PC-9 (cell line): ENCODE results near the gene KLRC1. TPM values are rescaled to one million over a fixed set of nuclear protein-coding genes. Genes with fewer than 3 reads are reported as not detected.
"Not testable (repeated sequence)": the region's sequence is repeated elsewhere in the genome, so short reads cannot be mapped to it uniquely, and the experiment has no call there.

Experiments
- BruUV-seq: library from RNA; stranded (reverse); fragments of 400-500 nt; replicated peaks from 2 replicates; lab custom pipeline; 2021; lab: Mats Ljungman, UMichigan
- CTCF ChIA-PET: fragments of 300-600 bp; sonication (Branson Sonifier 250); formaldehyde crosslinking; loops from one replicate; lab custom pipeline; 2022; ENCODE audit warnings: antibody characterized with exemption; lab: Charles Lee
- POLR2A ChIA-PET: fragments of 300-600 bp; sonication (Branson Sonifier 250); formaldehyde crosslinking; loops from one replicate; lab custom pipeline; 2022; ENCODE audit warnings: antibody characterized with exemption; ENCODE audit not compliant: unreplicated experiment; lab: Charles Lee
- DNase-seq, 2 experiments: peaks; one replicate each; pipeline versions ENCODE4 v3.0.0 to v3.0.0-alpha.2; 2015 to 2022; ENCODE audit warnings: mixed read lengths in 1 of 2
- H2AFZ ChIP-seq: fragments of 200-600 bp; sonication (generic); 2 replicates; pipeline ENCODE4 v1.8.1; 2017; ENCODE audit warnings: antibody characterized with exemption
- H3F3A ChIP-seq: fragments of 200-600 bp; sonication (generic); 2 replicates; pipeline ENCODE4 v1.8.1; 2017; ENCODE audit warnings: antibody characterized with exemption, mild to moderate bottlenecking, low read depth; ENCODE audit not compliant: insufficient read depth
- H3K27ac ChIP-seq: fragments of 200-600 bp; sonication (generic); 2 replicates; pipeline ENCODE4 v1.6.1; 2016; ENCODE audit warnings: mixed run types
- H3K27me3 ChIP-seq: fragments of 200-600 bp; sonication (generic); 2 replicates; pipeline ENCODE4 v1.6.1; 2016; ENCODE audit warnings: low read depth, mixed run types; ENCODE audit not compliant: insufficient read depth
- H3K36me3 ChIP-seq: fragments of 200-600 bp; sonication (generic); 2 replicates; pipeline ENCODE4 v1.6.1; 2016; ENCODE audit warnings: low read depth, mixed run types
- H3K4me1 ChIP-seq: fragments of 200-600 bp; sonication (generic); replicated peaks from 2 replicates; pipeline ENCODE4 v1.6.1; 2016; ENCODE audit warnings: mixed run types; ENCODE audit not compliant: insufficient read depth
- H3K4me2 ChIP-seq: fragments of 200-600 bp; sonication (generic); 2 replicates; pipeline ENCODE4 v1.6.1; 2017; ENCODE audit warnings: mixed run types
- H3K4me3 ChIP-seq: fragments of 200-600 bp; sonication (generic); 2 replicates; pipeline ENCODE4 v1.6.1; 2016; ENCODE audit warnings: mixed run types
- H3K79me2 ChIP-seq: fragments of 200-600 bp; sonication (generic); 2 replicates; pipeline ENCODE4 v1.6.1; 2017; ENCODE audit warnings: low read depth, mixed run types
- H3K9me2 ChIP-seq: fragments of 200-600 bp; sonication (generic); 2 replicates; pipeline ENCODE4 v1.8.1; 2017; ENCODE audit warnings: mild to moderate bottlenecking; ENCODE audit not compliant: insufficient read depth
- H3K9me3 ChIP-seq: fragments of 200-600 bp; sonication (generic); 2 replicates; pipeline ENCODE4 v1.8.1; 2016; ENCODE audit warnings: low read depth; ENCODE audit not compliant: insufficient read depth
- H4K20me1 ChIP-seq: fragments of 200-600 bp; sonication (generic); 2 replicates; pipeline ENCODE4 v1.8.1; 2017; ENCODE audit not compliant: insufficient read depth
- CTCF ChIP-seq: fragments of 200-600 bp; sonication (generic); conservative IDR thresholded peaks from 2 replicates; pipeline ENCODE4 v1.6.1; 2017; ENCODE audit warnings: mixed run types, antibody characterized with exemption, mild to moderate bottlenecking, moderate library complexity
- EZH2 ChIP-seq: fragments of 200-600 bp; sonication (generic); IDR thresholded peaks from 2 replicates; pipeline ENCODE4 v1.8.0; 2017; ENCODE audit warnings: antibody characterized with exemption, low read depth
- intact Hi-C: fragments of 100-400 bp; cut with micrococcal nuclease; formaldehyde crosslinking; loops from one replicate; pipeline ENCODE4 v1.10.0; 2022; ENCODE audit not compliant: unreplicated experiment
- total RNA-seq: library from RNA; stranded (reverse); gene quantifications from 2 replicates; pipeline ENCODE4 v1.2.3, GENCODE V29; 2021

The KLRC1 gene
- total RNA-seq, 1 experiment from 2014 or later = not detected

DNA sequence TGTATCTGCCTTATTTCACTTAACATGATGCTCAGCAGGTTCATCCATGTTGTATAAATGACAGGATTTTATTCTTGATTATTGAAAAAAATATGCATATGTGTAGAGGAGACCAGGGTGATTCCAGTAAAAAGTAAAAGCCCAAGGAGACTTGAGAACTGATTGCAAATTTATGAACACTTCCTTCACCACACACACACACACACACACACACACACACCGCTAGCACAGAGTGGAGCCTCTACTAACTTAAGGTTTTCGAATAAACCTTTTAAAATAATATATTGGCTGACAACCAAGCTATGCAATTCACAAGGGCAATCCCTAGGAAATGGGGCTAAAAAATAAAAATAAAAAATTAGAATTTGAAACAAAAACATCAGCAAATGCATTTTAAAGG is 55.0 kb downstream of the KLRC1 start:
- Histone ChIP-seq H2AFZ (no peak overlapping the region), H3K9me3 (peaks cover 8% of the 10 kb centered on the region; the same call in 1 of the 2 replicates), H3K4me1 (peaks cover 25% of the 10 kb centered on the region), H3K27me3 (no peaks in the 10 kb centered on the region), H3K9me2 (no peaks in the 10 kb centered on the region), H3K4me2 (no peak overlapping the region), H3F3A (peaks cover 12% of the 10 kb centered on the region; the same call in 1 of the 2 replicates), H3K27ac (no peak overlapping the region), H4K20me1 (no peaks in the 10 kb centered on the region), H3K36me3 (0 out of 2 replicates have a peak, but pooled peaks cover 3% of the 10 kb centered on the region), H3K4me3 (no peak overlapping the region), H3K79me2 (no peaks in the 10 kb centered on the region)
- intact Hi-C loops = no loop called here
- no peak for TF ChIP-seq CTCF
- TF ChIP-seq EZH2 = no peak
- ChIA-PET POLR2A (no interaction called here), CTCF (interaction anchor here (0.6 kb wide), 1 partner anchor 266 kb away, joined by 3 read pairs; no protein-coding TSS in a partner anchor)
- no TSS peak for BruUV-seq
- DNase-seq = no peak

DNA sequence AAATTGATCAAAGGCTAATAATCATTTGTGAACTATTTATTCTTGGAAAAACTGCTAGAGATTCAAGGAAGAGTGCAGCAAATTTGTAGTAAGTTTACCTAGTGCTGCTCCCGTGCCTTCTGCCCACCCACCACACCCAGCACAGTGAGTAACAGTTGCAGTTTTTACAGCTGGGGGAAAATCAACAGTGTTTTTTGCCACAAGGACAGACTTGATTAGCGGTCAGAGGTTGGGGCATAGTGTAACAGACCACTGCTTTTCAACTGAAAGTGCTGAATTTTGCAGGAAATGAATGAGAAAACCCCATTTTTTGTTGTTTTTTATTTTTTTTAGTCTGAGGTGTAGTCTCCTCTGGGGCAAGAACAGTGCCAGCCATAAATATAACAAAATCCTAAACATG is 55.9 kb downstream of the KLRC1 start:
- Histone ChIP-seq H3K4me2 (no peak overlapping the region), H4K20me1 (no peaks in the 10 kb centered on the region), H3K27me3 (no peaks in the 10 kb centered on the region), H3K36me3 (0 out of 2 replicates have a peak, but pooled peaks cover 3% of the 10 kb centered on the region), H3K9me2 (no peaks in the 10 kb centered on the region), H3K4me3 (no peak overlapping the region), H2AFZ (no peak overlapping the region), H3F3A (peaks cover 16% of the 10 kb centered on the region), H3K27ac (no peak overlapping the region), H3K9me3 (peaks cover 8% of the 10 kb centered on the region; the same call in 1 of the 2 replicates), H3K79me2 (no peaks in the 10 kb centered on the region), H3K4me1 (peaks cover 33% of the 10 kb centered on the region)
- intact Hi-C loops = no loop called here
- TF ChIP-seq EZH2 (no peak), CTCF (no peak)
- no TSS peak for BruUV-seq
- DNase-seq = no peak
- ChIA-PET POLR2A (no interaction called here), CTCF (no interaction called here)

GRCh38 chr12:10396176-10396575 is 57.0 kb downstream of the KLRC1 start:
- H3K79me2 ChIP-seq, H3K9me3 ChIP-seq, H3K36me3 ChIP-seq, H4K20me1 ChIP-seq, H3K9me2 ChIP-seq, intact Hi-C loops, H3K4me3 ChIP-seq, BruUV-seq, H2AFZ ChIP-seq, CTCF ChIA-PET, H3K27me3 ChIP-seq, DNase-seq: not testable (repeated sequence)
- Histone ChIP-seq H3F3A (peaks cover 22% of the 10 kb centered on the region), H3K4me1 (peaks cover 38% of the 10 kb centered on the region), H3K27ac (peak overlapping the region; percentile 66; the same call in 1 of the 2 replicates), H3K4me2 (peak overlapping the region; percentile 41; the same call in 1 of the 2 replicates)
- POLR2A ChIA-PET = interaction anchor here (0.5 kb wide), 1 partner anchor 299 kb away, joined by 7 read pairs; no protein-coding TSS in a partner anchor

Other genes starting within 250 kb of the KLRC1 start
- 85.6 and 143 TPM in 2 replicates for gene GABARAPL1, start 240.5 kb downstream of the KLRC1 start, total RNA-seq
- gene KLRD1, start 145.5 kb downstream of the KLRC1 start, total RNA-seq = 0.68 and 1.2 TPM in 2 replicates
- gene KLRK1, start 63.3 kb downstream of the KLRC1 start, total RNA-seq = not detected in 2 replicates
- gene KLRC4, start 43.6 kb downstream of the KLRC1 start, total RNA-seq = not detected in 2 replicates
- not detected in 2 replicates for gene KLRC3, start 32.8 kb downstream of the KLRC1 start, total RNA-seq
- not detected in 2 replicates for gene KLRC2, start 17.4 kb downstream of the KLRC1 start, total RNA-seq
- 0.96 and 1.0 TPM in 2 replicates for gene EIF2S3B, start 52.5 kb upstream of the KLRC1 start, total RNA-seq
- 53.8 and 91.4 TPM in 2 replicates for gene MAGOHB, start 160.2 kb upstream of the KLRC1 start, total RNA-seq
- 7.8 and 16.9 TPM in 2 replicates for gene STYK1, start 220.7 kb upstream of the KLRC1 start, total RNA-seq